ENCODE measurements around the gene GALNS. TPM values are rescaled to one million over a fixed set of nuclear protein-coding genes. Genes with fewer than 3 reads are reported as not detected.

Gene GALNS
- total RNA-seq, 4 donors from 2014 or later, result 45.7 to 101 (median 75.6) TPM

DNA sequence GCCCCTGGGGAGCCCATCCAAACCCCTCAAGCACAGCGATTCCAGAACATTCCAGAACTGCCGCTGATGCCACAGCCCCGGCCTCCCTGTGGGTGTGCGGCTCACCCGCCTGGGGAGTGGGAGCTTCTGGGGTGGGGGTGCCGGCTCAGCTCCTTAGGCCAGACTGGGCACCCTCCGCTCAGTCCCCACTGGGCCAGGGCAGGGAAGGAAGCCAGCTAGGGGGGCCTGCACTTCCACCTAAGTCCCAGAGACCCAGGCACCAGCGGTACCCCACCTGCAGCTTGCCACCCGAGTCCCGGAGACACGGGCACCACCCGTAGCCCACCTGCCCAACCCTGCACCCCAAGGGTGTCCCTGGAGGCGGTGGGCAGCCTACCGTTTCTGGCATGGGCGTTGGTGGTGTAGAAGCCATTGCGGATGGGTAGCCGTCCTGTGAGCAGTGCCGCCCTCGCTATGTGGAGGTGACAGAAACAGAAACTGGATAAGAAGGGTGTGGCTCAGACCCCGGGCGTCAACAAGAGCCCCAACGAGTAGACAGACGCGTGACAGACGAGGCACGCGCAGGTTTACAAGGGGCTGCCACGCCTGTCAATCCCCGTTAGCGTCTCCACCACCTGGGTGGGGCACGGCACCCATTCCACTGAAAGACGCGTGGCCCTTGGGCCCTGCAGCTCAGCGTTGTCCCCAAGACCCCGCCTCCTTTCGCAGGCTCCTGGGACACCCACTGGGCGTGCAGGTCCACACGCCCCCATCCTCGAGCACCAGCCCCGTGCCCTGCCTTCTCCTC lies 15.0 kb downstream of the GALNS start:
- no peaks in the 10 kb centered on the region for H3K4me1 ChIP-seq
- in situ Hi-C loops (cut with MboI; ENCODE audit: low pct_ligation_motif_present in 1 of 4, low pct_unique_long_range_greater_than_20kb in 1 of 4, low sequenced_read_pairs in 3 of 4), result no loop called here
- H3K27me3 ChIP-seq, result no peaks in the 10 kb centered on the region
- no peak for DNase-seq
- H3K36me3 ChIP-seq, result peaks cover 0 to 13% (median 4%) of the 10 kb centered on the region in 4 donors
- H3K27ac ChIP-seq, result no peak overlapping the region
- WGBS, 2 donors (ENCODE audit: low coverage in 1 of 2), result 89 to 96% methylated on average over 5 to 35 of the region's 40 CpGs
- H3K9me3 ChIP-seq, result no peaks in the 10 kb centered on the region
- H3K4me3 ChIP-seq, result no peak overlapping the region
- intact Hi-C loops (cut with DNase I; ENCODE audit: low total_unique reads), result no loop called here
- TF ChIP-seq EP300 (IDR thresholded peaks at IDR 0.05; ENCODE audit: low read depth) (no peak), POLR2AphosphoS5 (IDR thresholded peaks at IDR 0.05) (no peak), POLR2A (IDR thresholded peaks at IDR 0.05) (no peak)
- TF ChIP-seq, protein P1, sequence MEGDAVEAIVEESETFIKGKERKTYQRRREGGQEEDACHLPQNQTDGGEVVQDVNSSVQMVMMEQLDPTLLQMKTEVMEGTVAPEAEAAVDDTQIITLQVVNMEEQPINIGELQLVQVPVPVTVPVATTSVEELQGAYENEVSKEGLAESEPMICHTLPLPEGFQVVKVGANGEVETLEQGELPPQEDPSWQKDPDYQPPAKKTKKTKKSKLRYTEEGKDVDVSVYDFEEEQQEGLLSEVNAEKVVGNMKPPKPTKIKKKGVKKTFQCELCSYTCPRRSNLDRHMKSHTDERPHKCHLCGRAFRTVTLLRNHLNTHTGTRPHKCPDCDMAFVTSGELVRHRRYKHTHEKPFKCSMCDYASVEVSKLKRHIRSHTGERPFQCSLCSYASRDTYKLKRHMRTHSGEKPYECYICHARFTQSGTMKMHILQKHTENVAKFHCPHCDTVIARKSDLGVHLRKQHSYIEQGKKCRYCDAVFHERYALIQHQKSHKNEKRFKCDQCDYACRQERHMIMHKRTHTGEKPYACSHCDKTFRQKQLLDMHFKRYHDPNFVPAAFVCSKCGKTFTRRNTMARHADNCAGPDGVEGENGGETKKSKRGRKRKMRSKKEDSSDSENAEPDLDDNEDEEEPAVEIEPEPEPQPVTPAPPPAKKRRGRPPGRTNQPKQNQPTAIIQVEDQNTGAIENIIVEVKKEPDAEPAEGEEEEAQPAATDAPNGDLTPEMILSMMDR (IDR thresholded peaks at IDR 0.05), result no peak

DNA sequence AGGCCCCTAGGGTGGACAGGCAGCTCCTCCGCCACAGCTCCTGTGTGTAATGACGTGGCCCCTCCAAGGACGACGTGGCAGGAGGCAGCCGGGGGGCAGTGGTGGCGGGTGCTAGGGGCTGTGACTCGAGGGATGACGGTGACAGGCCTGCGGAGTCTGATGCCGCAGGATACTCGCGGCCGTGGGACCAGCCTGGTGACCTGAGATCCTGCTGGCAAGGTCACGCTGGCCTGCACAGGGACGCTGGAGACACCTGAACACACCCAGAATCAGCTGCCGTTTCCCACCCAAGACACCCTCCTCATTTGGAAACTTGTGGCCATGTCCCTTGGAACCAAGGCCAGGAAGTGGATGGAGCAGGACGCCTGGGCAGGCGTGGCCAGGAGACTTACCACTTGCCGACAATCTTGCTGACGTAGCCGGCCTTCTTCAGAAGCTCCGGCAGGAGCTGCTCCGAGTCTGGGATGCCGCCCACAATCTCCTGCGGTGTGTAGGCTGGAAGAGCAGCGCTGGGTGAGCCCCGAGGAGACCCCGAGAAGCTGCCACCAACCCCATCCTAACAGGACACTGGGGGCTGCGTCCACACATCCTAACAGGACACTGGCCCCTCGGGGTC lies 16.0 kb downstream of the GALNS start:
- Histone ChIP-seq H3K4me3 (no peak overlapping the region), H3K27me3 (no peaks in the 10 kb centered on the region), H3K36me3 (peaks cover 0 to 13% (median 4%) of the 10 kb centered on the region in 4 donors), H3K9me3 (no peaks in the 10 kb centered on the region), H3K27ac (no peak overlapping the region), H3K4me1 (no peaks in the 10 kb centered on the region)
- DNase-seq, result no peak
- 91 to 93% methylated on average over 7 to 30 of the region's 30 CpGs for WGBS, 2 donors (ENCODE audit: low coverage in 1 of 2)
- in situ Hi-C loops (cut with MboI; ENCODE audit: low pct_ligation_motif_present in 1 of 4, low pct_unique_long_range_greater_than_20kb in 1 of 4, low sequenced_read_pairs in 3 of 4) (no loop called here), intact Hi-C loops (cut with DNase I; ENCODE audit: low total_unique reads) (no loop called here)
- TF ChIP-seq, protein P1 (IDR thresholded peaks at IDR 0.05), result no peak
- TF ChIP-seq POLR2AphosphoS5 (IDR thresholded peaks at IDR 0.05) (no peak), POLR2A (IDR thresholded peaks at IDR 0.05) (no peak), EP300 (IDR thresholded peaks at IDR 0.05; ENCODE audit: low read depth) (no peak)

DNA sequence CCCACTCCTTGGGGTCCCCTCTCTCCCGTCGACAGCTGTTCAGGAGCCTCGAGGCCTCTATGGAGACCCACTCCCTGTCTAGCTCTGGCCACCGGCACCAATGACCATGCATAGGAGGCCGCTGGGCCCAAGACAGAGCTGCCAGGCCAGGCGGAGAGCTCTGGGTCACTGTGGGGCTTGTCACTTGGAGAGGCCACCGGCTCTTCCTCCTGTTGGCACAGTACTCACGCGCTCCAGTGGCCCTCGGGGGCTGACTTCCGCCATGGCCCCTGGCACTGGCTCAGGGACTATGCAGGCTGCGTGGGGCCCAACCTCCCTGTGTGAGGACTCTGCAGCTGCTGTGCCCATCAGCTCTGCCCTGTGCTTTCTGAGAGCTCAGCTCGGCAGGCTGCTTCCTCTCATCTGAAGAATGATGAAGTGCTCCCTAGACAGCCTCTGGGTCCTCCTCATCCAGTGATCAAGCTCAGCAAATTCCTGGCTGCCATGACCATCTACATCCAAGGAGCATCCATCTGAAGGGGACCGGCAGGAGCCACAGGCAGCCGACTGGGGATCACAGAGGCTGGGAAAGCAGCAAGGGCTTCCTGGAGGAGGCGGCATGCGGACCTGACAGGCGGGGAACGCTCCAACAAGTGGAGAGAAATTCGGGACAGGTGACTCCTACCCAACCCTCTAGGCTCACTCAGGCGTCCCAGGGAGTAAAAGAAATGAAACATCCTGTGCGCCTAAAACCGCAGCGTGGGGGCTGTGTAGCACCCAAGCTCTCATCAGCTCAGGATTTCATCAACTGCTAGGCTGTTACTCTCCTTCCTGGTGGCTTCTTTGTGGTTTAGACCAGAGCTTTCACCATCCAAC lies 16.8 kb downstream of the GALNS start:
- no peak for DNase-seq
- WGBS, 2 donors (ENCODE audit: low coverage in 1 of 2), result 92 to 100% methylated on average over 1 to 24 of the region's 24 CpGs
- Histone ChIP-seq H3K4me3 (no peak overlapping the region), H3K27me3 (no peaks in the 10 kb centered on the region), H3K9me3 (no peaks in the 10 kb centered on the region), H3K36me3 (peaks cover 0 to 13% (median 4%) of the 10 kb centered on the region in 4 donors), H3K4me1 (no peaks in the 10 kb centered on the region), H3K27ac (no peak overlapping the region)
- in situ Hi-C loops (cut with MboI; ENCODE audit: low pct_ligation_motif_present in 1 of 4, low pct_unique_long_range_greater_than_20kb in 1 of 4, low sequenced_read_pairs in 3 of 4) (no loop called here), intact Hi-C loops (cut with DNase I; ENCODE audit: low total_unique reads) (no loop called here)
- TF ChIP-seq EP300 (IDR thresholded peaks at IDR 0.05; ENCODE audit: low read depth), result no peak
- TF ChIP-seq POLR2A (IDR thresholded peaks at IDR 0.05), result no peak
- TF ChIP-seq, protein P1 (IDR thresholded peaks at IDR 0.05), result no peak
- TF ChIP-seq POLR2AphosphoS5 (IDR thresholded peaks at IDR 0.05), result no peak

DNA sequence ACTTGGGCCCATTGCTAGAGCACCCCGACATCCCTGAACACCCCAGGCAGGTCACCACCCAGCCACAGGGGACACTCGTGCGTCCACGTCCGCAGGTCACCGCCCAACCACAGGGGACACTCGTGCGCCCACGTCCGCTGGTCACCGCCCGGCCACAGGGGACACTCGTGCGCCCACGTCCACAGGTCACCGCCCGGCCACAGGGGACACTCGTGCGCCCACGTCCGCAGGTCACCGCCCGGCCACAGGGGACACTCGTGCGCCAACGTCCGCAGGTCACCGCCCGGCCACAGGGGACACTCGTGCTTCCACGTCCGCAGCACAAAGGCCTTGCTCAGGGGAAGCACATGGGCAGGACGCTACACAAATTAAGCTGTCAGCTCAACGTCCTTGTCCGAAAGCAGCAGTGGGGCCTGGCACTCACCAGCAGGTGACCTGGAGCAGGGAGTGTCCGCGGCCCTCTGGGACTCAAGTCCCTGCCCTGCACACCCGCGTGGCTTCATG lies 17.7 kb downstream of the GALNS start:
- no peak overlapping the region for H3K27ac ChIP-seq
- no peak overlapping the region for H3K4me3 ChIP-seq
- 89% methylated on average over 25 of the region's 39 CpGs; no CpG with 5 or more reads in 1 of the 2 donors for WGBS, 2 donors (ENCODE audit: low coverage in 1 of 2)
- H3K4me1 ChIP-seq, result no peaks in the 10 kb centered on the region
- H3K36me3 ChIP-seq, result peaks cover 0 to 13% (median 4%) of the 10 kb centered on the region in 4 donors
- in situ Hi-C loops (cut with MboI; ENCODE audit: low pct_ligation_motif_present in 1 of 4, low pct_unique_long_range_greater_than_20kb in 1 of 4, low sequenced_read_pairs in 3 of 4), result no loop called here
- H3K27me3 ChIP-seq, result no peaks in the 10 kb centered on the region
- TF ChIP-seq EP300 (IDR thresholded peaks at IDR 0.05; ENCODE audit: low read depth) (no peak), POLR2AphosphoS5 (IDR thresholded peaks at IDR 0.05) (no peak), POLR2A (IDR thresholded peaks at IDR 0.05) (no peak)
- TF ChIP-seq, protein P1 (IDR thresholded peaks at IDR 0.05), result no peak
- no peak for DNase-seq
- intact Hi-C loops (cut with DNase I; ENCODE audit: low total_unique reads), result no loop called here
- H3K9me3 ChIP-seq, result no peaks in the 10 kb centered on the region
